WTC11 (cell line): ENCODE measurements around the gene KCNMA1. TPM values are rescaled to one million over a fixed set of nuclear protein-coding genes. Genes with fewer than 3 reads are reported as not detected.

Experiments
- ATAC-seq: fragments of 200-7000 bp; cut with Tn5 transposase; 2 replicates; pipeline ENCODE4 v1.10.0; 2021; ENCODE audit warnings: mild to moderate bottlenecking, moderate library complexity
- CTCF ChIA-PET: fragments of 300-600 bp; sonication (Branson Sonifier 250); formaldehyde crosslinking; loops from one replicate; lab custom pipeline; 2021; ENCODE audit warnings: antibody characterized with exemption; lab: Charles Lee
- POLR2A ChIA-PET: fragments of 350-600 bp; sonication (Branson Sonifier 250); formaldehyde crosslinking; loops from one replicate; lab custom pipeline; 2021; ENCODE audit warnings: antibody characterized with exemption; lab: Charles Lee
- DNase-seq: peaks from one replicate; pipeline ENCODE4 v3.0.0; 2021; ENCODE audit warnings: low spot score
- H3K27ac Mint-ChIP-seq: 2 replicates; pipeline ENCODE4 v1.8.0; 2021; ENCODE audit warnings: mixed read lengths
- H3K27me3 Mint-ChIP-seq: 2 replicates; pipeline ENCODE4 v1.8.0; 2021; ENCODE audit warnings: low read depth, mild to moderate bottlenecking, moderate library complexity, mixed read lengths
- H3K36me3 Mint-ChIP-seq: 2 replicates; pipeline ENCODE4 v1.8.0; 2021; ENCODE audit warnings: mixed read lengths
- H3K4me1 Mint-ChIP-seq: 2 replicates; pipeline ENCODE4 v1.8.0; 2022; ENCODE audit warnings: mixed read lengths
- H3K4me3 Mint-ChIP-seq: 2 replicates; pipeline ENCODE4 v1.8.0; 2021; ENCODE audit warnings: mild to moderate bottlenecking, moderate library complexity, mixed read lengths
- H3K9me3 Mint-ChIP-seq: 2 replicates; pipeline ENCODE4 v1.8.0; 2021; ENCODE audit warnings: mixed read lengths
- ATF1 ChIP-seq: sonication (generic); formaldehyde crosslinking; IDR thresholded peaks from 2 replicates; pipeline ENCODE4 v1.8.1; 2023; ENCODE audit warnings: mild to moderate bottlenecking, moderate library complexity, missing genetic modification reagents
- ATF2 ChIP-seq: sonication (generic); formaldehyde crosslinking; IDR thresholded peaks from 2 replicates; pipeline ENCODE4 v1.8.1; 2022; ENCODE audit warnings: low read depth, missing genetic modification reagents, borderline replicate concordance
- ATF6 ChIP-seq: sonication (generic); formaldehyde crosslinking; IDR thresholded peaks from 2 replicates; pipeline ENCODE4 v1.8.1; 2023; ENCODE audit warnings: mild to moderate bottlenecking, missing genetic modification reagents
- CDX4 ChIP-seq: fragments of 250-450 bp; sonication (Bioruptor Pico); IDR thresholded peaks from 2 replicates; pipeline ENCODE4 v1.9.0; 2021; ENCODE audit warnings: moderate library complexity, mild to moderate bottlenecking, inconsistent platforms, borderline replicate concordance
- CREB1 ChIP-seq: sonication (generic); formaldehyde crosslinking; IDR thresholded peaks from 2 replicates; pipeline ENCODE4 v1.8.0; 2023; ENCODE audit warnings: mild to moderate bottlenecking, missing genetic modification reagents
- CREM ChIP-seq: sonication (generic); formaldehyde crosslinking; IDR thresholded peaks from 2 replicates; pipeline ENCODE4 v1.8.1; 2022; ENCODE audit warnings: mild to moderate bottlenecking, missing genetic modification reagents, moderate library complexity
- CTCF ChIP-seq: fragments of 200-600 bp; IDR thresholded peaks from 2 replicates; pipeline ENCODE4 v1.8.0; 2022; ENCODE audit warnings: antibody characterized with exemption
- ETV6 ChIP-seq: sonication (generic); formaldehyde crosslinking; IDR thresholded peaks from 2 replicates; pipeline ENCODE4 v1.8.1; 2022; ENCODE audit warnings: mild to moderate bottlenecking, missing genetic modification reagents
- FOXJ3 ChIP-seq: sonication (generic); formaldehyde crosslinking; IDR thresholded peaks from 2 replicates; pipeline ENCODE4 v1.9.0; 2021; ENCODE audit warnings: missing genetic modification reagents, mild to moderate bottlenecking, borderline replicate concordance
- FOXK1 ChIP-seq: sonication (generic); formaldehyde crosslinking; IDR thresholded peaks from 2 replicates; pipeline ENCODE4 v1.8.0; 2022; ENCODE audit warnings: mild to moderate bottlenecking, moderate library complexity, missing genetic modification reagents
- HMGA2 ChIP-seq: fragments of 250-450 bp; sonication (Bioruptor Pico); IDR thresholded peaks from 2 replicates; pipeline ENCODE4 v1.4.0; 2021; ENCODE audit warnings: mild to moderate bottlenecking, moderate library complexity
- JUN ChIP-seq: sonication (generic); formaldehyde crosslinking; IDR thresholded peaks from 2 replicates; pipeline ENCODE4 v1.8.0; 2023; ENCODE audit warnings: mild to moderate bottlenecking, missing genetic modification reagents
- NFATC4 ChIP-seq: fragments of 250-450 bp; sonication (Bioruptor Pico); IDR thresholded peaks from 2 replicates; pipeline ENCODE4 v1.9.0; 2021; ENCODE audit warnings: mild to moderate bottlenecking
- NFYB ChIP-seq: sonication (generic); formaldehyde crosslinking; conservative IDR thresholded peaks from 2 replicates; pipeline ENCODE4 v1.8.0; 2022; ENCODE audit warnings: low read depth, missing genetic modification reagents
- PRDM15 ChIP-seq: sonication (generic); formaldehyde crosslinking; IDR thresholded peaks from 2 replicates; pipeline ENCODE4 v1.8.0; 2022; ENCODE audit warnings: missing genetic modification reagents
- SP1 ChIP-seq: sonication (generic); formaldehyde crosslinking; conservative IDR thresholded peaks from 2 replicates; pipeline ENCODE4 v1.8.1; 2022; ENCODE audit warnings: missing genetic modification reagents
- USF1 ChIP-seq: sonication (generic); formaldehyde crosslinking; IDR thresholded peaks from 2 replicates; pipeline ENCODE4 v1.8.0; 2022; ENCODE audit warnings: mild to moderate bottlenecking, missing genetic modification reagents
- ZNF138 ChIP-seq: sonication (generic); formaldehyde crosslinking; conservative IDR thresholded peaks from 2 replicates; pipeline ENCODE4 v1.8.1; 2022; ENCODE audit warnings: mild to moderate bottlenecking, moderate library complexity, missing genetic modification reagents
- ZNF281 ChIP-seq: sonication (generic); formaldehyde crosslinking; IDR thresholded peaks from 2 replicates; pipeline ENCODE4 v1.8.0; 2023; ENCODE audit warnings: mild to moderate bottlenecking, missing genetic modification reagents
- ZNF317 ChIP-seq: sonication (generic); formaldehyde crosslinking; IDR thresholded peaks from 2 replicates; pipeline ENCODE4 v1.8.1; 2023; ENCODE audit warnings: low read depth, mild to moderate bottlenecking, moderate library complexity, missing genetic modification reagents, borderline replicate concordance
- total RNA-seq: library from RNA; stranded (reverse); gene quantifications from 3 replicates; pipeline ENCODE4 v1.2.3, GENCODE V29; 2021

KCNMA1 gene
- total RNA-seq, 1 experiment from 2014 or later: 7.3 TPM

GRCh38 chr10:77441353-77442166 lies 196.0 kb downstream of the KCNMA1 start (continued):
- TF ChIP-seq ATF2: no peak
- no peak for TF ChIP-seq ZNF317
- TF ChIP-seq FOXJ3 (CRISPR knock-in tag): no peak
- no peak for TF ChIP-seq SP1
- TF ChIP-seq CDX4 (CRISPR knock-in tag): no peak
- TF ChIP-seq ATF1 (CRISPR knock-in tag): no peak

GRCh38 chr10:77436257-77436975 lies 201.2 kb downstream of the KCNMA1 start:
- H3K4me1 Mint-ChIP-seq: peaks cover 23% of the 10 kb centered on the region
- H3K27me3 Mint-ChIP-seq: no peaks in the 10 kb centered on the region
- H3K9me3 Mint-ChIP-seq: no peaks in the 10 kb centered on the region
- POLR2A ChIA-PET: no interaction called here
- H3K36me3 Mint-ChIP-seq: no peaks in the 10 kb centered on the region
- no peak for DNase-seq
- CTCF ChIA-PET: interaction anchor here (1.1 kb wide), 1 partner anchor 21 kb away, joined by 3 read pairs; no protein-coding TSS in a partner anchor
- no peak for TF ChIP-seq ZNF281 (CRISPR knock-in tag)
- TF ChIP-seq FOXK1 (CRISPR knock-in tag): no peak
- TF ChIP-seq ETV6 (CRISPR knock-in tag): no peak
- TF ChIP-seq ZNF138 (CRISPR knock-in tag): no peak
- TF ChIP-seq CREM (CRISPR knock-in tag): no peak
- no peak for TF ChIP-seq CREB1 (CRISPR knock-in tag)
- no peak for TF ChIP-seq ATF6 (CRISPR knock-in tag)
- no peak for TF ChIP-seq NFYB
- no peak for TF ChIP-seq ATF2
- TF ChIP-seq NFATC4: no peak
- TF ChIP-seq USF1: no peak
- TF ChIP-seq JUN (CRISPR knock-in tag): no peak
- TF ChIP-seq PRDM15 (CRISPR knock-in tag): no peak
- no peak for TF ChIP-seq HMGA2 (CRISPR knock-in tag)
- TF ChIP-seq CTCF: no peak
- no peak overlapping the region for H3K4me3 Mint-ChIP-seq
- peak; percentile 41 for ATAC-seq
- H3K27ac Mint-ChIP-seq: no peak overlapping the region; the same call in 1 of the 2 replicates
